GM23248 (cell line): ENCODE measurements around the gene BPGM. TPM values are rescaled to one million over a fixed set of nuclear protein-coding genes. Genes with fewer than 3 reads are reported as not detected.

Source experiments
- DNase-seq: peaks from one replicate; pipeline ENCODE4 v3.0.0-alpha.2; 2015
- H2AFZ ChIP-seq: fragments of 200-600 bp; sonication (generic); 2 replicates; pipeline ENCODE4 v1.6.1; 2016; ENCODE audit warnings: antibody characterized with exemption
- H3F3A ChIP-seq: fragments of 200-600 bp; sonication (generic); 2 replicates; pipeline ENCODE4 v1.6.1; 2016; ENCODE audit warnings: mild to moderate bottlenecking, antibody characterized with exemption, mixed run types; ENCODE audit not compliant: insufficient read depth
- H3K27ac ChIP-seq: fragments of 200-600 bp; sonication (generic); 2 replicates; pipeline ENCODE4 v1.5.1; 2016; ENCODE audit warnings: mild to moderate bottlenecking
- H3K27me3 ChIP-seq: fragments of 200-600 bp; sonication (generic); replicated peaks from 2 replicates; pipeline ENCODE4 v1.6.1; 2016; ENCODE audit warnings: mild to moderate bottlenecking; ENCODE audit not compliant: insufficient read depth
- H3K36me3 ChIP-seq: fragments of 200-600 bp; sonication (generic); 2 replicates; pipeline ENCODE4 v1.6.1; 2016; ENCODE audit warnings: low read depth, mild to moderate bottlenecking
- H3K4me1 ChIP-seq: fragments of 200-600 bp; sonication (generic); 2 replicates; pipeline ENCODE4 v1.6.1; 2016; ENCODE audit warnings: mild to moderate bottlenecking; ENCODE audit not compliant: insufficient read depth
- H3K4me2 ChIP-seq: fragments of 200-600 bp; sonication (generic); one replicate; pipeline ENCODE4 v1.6.1; 2016; ENCODE audit warnings: mild to moderate bottlenecking; ENCODE audit not compliant: unreplicated experiment
- H3K4me3 ChIP-seq: fragments of 200-600 bp; sonication (generic); 2 replicates; pipeline ENCODE4 v1.5.1; 2016; ENCODE audit warnings: mild to moderate bottlenecking
- H3K79me2 ChIP-seq: fragments of 200-600 bp; sonication (generic); 2 replicates; pipeline ENCODE4 v1.6.1; 2016; ENCODE audit warnings: mild to moderate bottlenecking; ENCODE audit not compliant: insufficient read depth
- H3K9ac ChIP-seq: fragments of 200-600 bp; sonication (generic); 2 replicates; pipeline ENCODE4 v1.6.1; 2016; ENCODE audit warnings: mild to moderate bottlenecking
- H3K9me2 ChIP-seq: fragments of 200-600 bp; sonication (generic); 2 replicates; pipeline ENCODE4 v1.6.1; 2016; ENCODE audit warnings: mixed run types, mild to moderate bottlenecking, moderate library complexity; ENCODE audit not compliant: insufficient read depth
- H3K9me3 ChIP-seq: fragments of 200-600 bp; sonication (generic); one replicate; pipeline ENCODE4 v1.6.1; 2017; ENCODE audit warnings: low read depth
- H4K20me1 ChIP-seq: fragments of 200-600 bp; sonication (generic); 2 replicates; pipeline ENCODE4 v1.6.0; 2016; ENCODE audit not compliant: insufficient read depth
- EZH2 ChIP-seq: fragments of 200-600 bp; sonication (generic); IDR thresholded peaks from 2 replicates; pipeline ENCODE4 v1.6.1; 2018; ENCODE audit warnings: antibody characterized with exemption, mild to moderate bottlenecking; ENCODE audit not compliant: insufficient read depth, poor library complexity, severe bottlenecking
- EZH2phosphoT487 ChIP-seq: fragments of 200-600 bp; sonication (generic); IDR thresholded peaks from 2 replicates; pipeline ENCODE4 v1.6.1; 2018; ENCODE audit warnings: antibody characterized with exemption, moderate library complexity, mild to moderate bottlenecking, low read depth; ENCODE audit not compliant: insufficient read depth
- WGBS, 2 experiments: methylation state at CpG; one replicate each; pipeline ENCODE4 v1.1.6; 2015 to 2017; ENCODE audit warnings: low lambda C conversion rate in 2 of 2, low coverage in 1 of 2; ENCODE audit errors: missing lambda C conversion rate in 2 of 2; 5-methylcytosine and 5-hydroxymethylcytosine counted together
- in situ Hi-C: fragments of 300-500 bp; cut with MboI; formaldehyde crosslinking; loops from 2 replicates; pipeline ENCODE4 v1.15.0; 2020
- polyA plus RNA-seq: library from polyadenylated mRNA; unstranded; fragments of >200 nt; fragmentation: Nextera tagmentation; extraction: Ambion mirVana; gene quantifications from 2 replicates; pipeline ENCODE4 v1.2.1, GENCODE V29; 2016
- total RNA-seq: library from RNA; depleted of rRNA; stranded (reverse); fragments of >200 nt; shearing (Covaris generic); gene quantifications from 2 replicates; pipeline ENCODE4 v1.2.3, GENCODE V29; 2014

BPGM gene
- total and polyA plus RNA-seq, 2 experiments from 2014 or later: 37.4 to 41.3 TPM

DNA sequence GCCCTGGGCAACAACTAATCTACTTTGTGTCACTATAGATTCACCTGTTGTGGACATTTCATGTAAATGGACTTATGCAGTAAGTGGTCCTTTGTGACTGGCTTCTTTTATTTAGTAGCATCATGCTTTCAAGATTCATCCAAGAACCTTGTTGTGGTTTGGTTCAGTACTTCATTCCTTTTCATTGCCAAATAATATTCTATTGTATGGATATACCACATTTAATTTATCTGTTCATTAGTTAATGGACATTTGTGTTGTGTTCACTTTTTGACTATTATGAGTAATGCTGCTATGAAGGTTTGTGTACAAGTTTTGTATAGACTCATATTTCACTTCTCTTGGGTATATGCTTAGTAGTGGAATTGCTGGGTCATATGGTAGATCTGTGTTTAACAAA lies 27.8 kb downstream of the BPGM start:
- no peak overlapping the region for H3K4me2 ChIP-seq
- no peaks in the 10 kb centered on the region for H4K20me1 ChIP-seq
- peaks cover 15% of the 10 kb centered on the region for H3F3A ChIP-seq
- H3K9ac ChIP-seq: no peak overlapping the region
- H2AFZ ChIP-seq: no peak overlapping the region
- H3K9me3 ChIP-seq: no peaks in the 10 kb centered on the region
- in situ Hi-C loops: loop anchor here (25.0 kb wide), 1 partner anchor 513 kb away; no protein-coding TSS in a partner anchor
- H3K9me2 ChIP-seq: no peaks in the 10 kb centered on the region
- no peak overlapping the region for H3K4me3 ChIP-seq
- no peaks in the 10 kb centered on the region for H3K27me3 ChIP-seq
- peaks cover 17% of the 10 kb centered on the region for H3K79me2 ChIP-seq
- peaks cover under 1% of the 10 kb centered on the region; the same call in 1 of the 2 replicates for H3K36me3 ChIP-seq
- H3K4me1 ChIP-seq: peaks cover 13% of the 10 kb centered on the region
- DNase-seq: no peak
- H3K27ac ChIP-seq: no peak overlapping the region
- TF ChIP-seq EZH2phosphoT487 (no peak), EZH2 (no peak)

DNA sequence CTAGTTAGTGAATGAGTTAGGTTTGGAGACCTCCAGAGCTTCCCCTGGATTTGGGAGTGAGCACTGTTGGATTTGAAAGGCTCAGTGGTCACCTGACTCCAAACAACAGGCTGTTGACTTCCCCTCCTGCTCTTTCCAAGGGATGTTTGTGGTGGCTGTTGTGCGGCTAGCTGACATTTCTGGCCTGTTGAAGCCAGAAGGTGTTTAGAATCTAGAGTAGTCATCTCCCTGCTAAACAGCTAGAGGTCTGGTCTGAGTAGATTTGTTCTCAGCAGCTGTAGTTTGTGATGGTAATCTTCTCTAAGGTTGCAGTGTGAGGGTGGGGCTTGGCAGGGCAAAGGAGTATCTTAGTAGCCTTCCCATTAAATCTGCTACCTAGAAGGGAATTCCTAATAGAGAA lies 30.1 kb downstream of the BPGM start:
- H3K36me3 ChIP-seq: peaks cover 6% of the 10 kb centered on the region; the same call in 1 of the 2 replicates
- TF ChIP-seq EZH2 (no peak), EZH2phosphoT487 (no peak)
- H3K4me3 ChIP-seq: no peak overlapping the region
- no peak overlapping the region for H3K9ac ChIP-seq
- DNase-seq: no peak
- in situ Hi-C loops: loop anchor here (25.0 kb wide), 1 partner anchor 286 kb away; no protein-coding TSS in a partner anchor
- H3K4me2 ChIP-seq: no peak overlapping the region
- no peaks in the 10 kb centered on the region for H3K9me3 ChIP-seq
- no peaks in the 10 kb centered on the region for H3K4me1 ChIP-seq
- H4K20me1 ChIP-seq: no peaks in the 10 kb centered on the region
- H3K27me3 ChIP-seq: no peaks in the 10 kb centered on the region
- H3K79me2 ChIP-seq: peaks cover 17% of the 10 kb centered on the region
- no peak overlapping the region for H2AFZ ChIP-seq
- no peak overlapping the region for H3K27ac ChIP-seq
- WGBS, 2 experiments: 100% methylated on average over 1 of the region's 1 CpG
- no peaks in the 10 kb centered on the region for H3K9me2 ChIP-seq
- H3F3A ChIP-seq: no peaks in the 10 kb centered on the region

DNA sequence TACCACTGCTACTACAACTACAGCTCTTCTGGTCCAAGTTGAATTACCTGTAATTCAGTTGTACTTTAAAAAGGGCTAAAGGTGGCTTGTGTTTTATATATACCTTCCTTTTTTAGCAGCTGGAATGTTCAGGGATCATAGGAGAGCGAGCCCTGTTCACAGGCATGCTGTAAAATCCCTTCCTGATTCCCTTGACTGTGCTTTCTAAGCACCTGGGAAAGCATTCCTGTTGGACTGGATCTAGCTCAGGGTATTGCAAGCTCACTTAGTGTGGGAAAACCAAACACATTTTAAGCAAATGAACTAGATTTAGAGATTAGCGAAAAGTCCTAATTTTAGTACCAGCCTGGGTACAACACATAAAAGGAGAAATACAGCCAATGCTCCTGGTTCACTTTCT lies 31.5 kb downstream of the BPGM start:
- H2AFZ ChIP-seq: no peak overlapping the region
- H4K20me1 ChIP-seq: no peaks in the 10 kb centered on the region
- 96 to 97% methylated on average over 2 of the region's 2 CpGs for WGBS, 2 experiments
- peaks cover 17% of the 10 kb centered on the region for H3K79me2 ChIP-seq
- H3K9me2 ChIP-seq: no peaks in the 10 kb centered on the region
- H3K4me2 ChIP-seq: no peak overlapping the region
- no peak for DNase-seq
- no peak overlapping the region for H3K4me3 ChIP-seq
- no peak for TF ChIP-seq EZH2
- no peak for TF ChIP-seq EZH2phosphoT487
- no peaks in the 10 kb centered on the region for H3K27me3 ChIP-seq
- H3K27ac ChIP-seq: no peak overlapping the region
- H3K9me3 ChIP-seq: no peaks in the 10 kb centered on the region
- in situ Hi-C loops: loop anchor here (25.0 kb wide), 1 partner anchor 284 kb away; no protein-coding TSS in a partner anchor
- H3K9ac ChIP-seq: no peak overlapping the region
- no peaks in the 10 kb centered on the region for H3K4me1 ChIP-seq
- H3F3A ChIP-seq: no peaks in the 10 kb centered on the region
- H3K36me3 ChIP-seq: peaks cover 6% of the 10 kb centered on the region; the same call in 1 of the 2 replicates

DNA sequence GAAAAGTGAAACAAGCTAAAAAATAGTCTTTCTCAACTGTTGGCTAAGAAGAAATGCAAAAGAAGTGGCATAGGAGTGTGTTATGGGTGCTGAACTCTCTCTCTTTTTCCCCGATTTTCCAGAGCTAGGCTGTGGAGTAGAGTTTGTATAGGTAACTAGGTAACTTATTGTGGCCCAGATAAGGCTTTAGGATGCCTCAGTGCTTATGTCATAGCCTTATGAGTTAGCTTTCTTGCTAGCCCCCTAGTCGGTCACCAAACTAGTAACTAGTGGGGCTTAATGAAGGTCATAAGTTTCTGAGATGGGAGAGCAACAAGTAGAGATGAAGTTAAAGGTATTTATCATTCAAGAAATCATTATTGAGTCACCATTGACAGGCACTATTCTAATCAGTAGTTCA lies 32.4 kb downstream of the BPGM start:
- Histone ChIP-seq H3K9me2 (no peaks in the 10 kb centered on the region), H3K9ac (no peak overlapping the region), H3K9me3 (no peaks in the 10 kb centered on the region), H3K4me3 (no peak overlapping the region), H3K79me2 (peaks cover 17% of the 10 kb centered on the region), H3K4me1 (no peaks in the 10 kb centered on the region), H3K27me3 (no peaks in the 10 kb centered on the region), H2AFZ (no peak overlapping the region), H3K4me2 (no peak overlapping the region), H4K20me1 (no peaks in the 10 kb centered on the region), H3F3A (no peaks in the 10 kb centered on the region), H3K36me3 (peaks cover 6% of the 10 kb centered on the region; the same call in 1 of the 2 replicates), H3K27ac (no peak overlapping the region)
- in situ Hi-C loops: loop anchor here (25.0 kb wide), 1 partner anchor 283 kb away; no protein-coding TSS in a partner anchor
- 90 to 97% methylated on average over 2 of the region's 2 CpGs for WGBS, 2 experiments
- DNase-seq: no peak
- TF ChIP-seq EZH2phosphoT487 (no peak), EZH2 (no peak)
